ENCODE results near the gene MEF2A.

MEF2A gene

GRCh38 chr15:99704444-99704838 is 138.7 kb downstream of the MEF2A start:
- peak; percentile 91 for DNase-seq (ENCODE audit: low spot score)

DNA sequence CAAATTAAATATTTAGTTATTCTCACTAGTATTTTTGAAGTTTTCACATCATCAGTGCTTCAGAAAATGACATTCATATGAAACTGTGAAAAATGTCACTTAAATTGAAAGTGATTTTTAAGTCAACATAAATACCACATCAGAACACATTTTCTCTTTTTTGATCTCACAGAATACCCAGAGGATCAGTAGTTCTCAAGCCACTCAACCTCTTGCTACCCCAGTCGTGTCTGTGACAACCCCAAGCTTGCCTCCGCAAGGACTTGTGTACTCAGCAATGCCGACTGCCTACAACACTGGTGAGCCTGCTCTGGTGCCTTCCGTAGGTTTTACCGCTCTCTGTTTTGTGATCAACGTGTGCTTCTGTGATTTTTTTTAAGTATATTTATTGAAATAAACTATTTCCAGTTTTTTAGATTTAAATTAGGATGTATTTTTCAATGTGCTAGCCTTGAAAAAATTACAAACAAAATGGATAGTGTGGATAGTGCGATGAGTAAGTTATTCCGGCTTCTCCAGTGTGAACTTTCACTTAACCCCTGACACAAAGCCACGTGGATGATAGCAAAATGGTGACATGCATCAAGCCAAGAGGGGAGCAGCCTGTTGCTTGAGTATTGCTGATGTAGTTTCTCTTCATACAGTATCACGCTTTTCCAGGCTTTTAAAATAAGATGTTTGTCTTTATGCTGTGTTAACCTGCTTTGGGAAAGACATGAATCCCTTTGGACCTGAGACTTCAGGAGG is 140.9 kb downstream of the MEF2A start:
- DNase-seq (ENCODE audit: low spot score), result no peak

DNA sequence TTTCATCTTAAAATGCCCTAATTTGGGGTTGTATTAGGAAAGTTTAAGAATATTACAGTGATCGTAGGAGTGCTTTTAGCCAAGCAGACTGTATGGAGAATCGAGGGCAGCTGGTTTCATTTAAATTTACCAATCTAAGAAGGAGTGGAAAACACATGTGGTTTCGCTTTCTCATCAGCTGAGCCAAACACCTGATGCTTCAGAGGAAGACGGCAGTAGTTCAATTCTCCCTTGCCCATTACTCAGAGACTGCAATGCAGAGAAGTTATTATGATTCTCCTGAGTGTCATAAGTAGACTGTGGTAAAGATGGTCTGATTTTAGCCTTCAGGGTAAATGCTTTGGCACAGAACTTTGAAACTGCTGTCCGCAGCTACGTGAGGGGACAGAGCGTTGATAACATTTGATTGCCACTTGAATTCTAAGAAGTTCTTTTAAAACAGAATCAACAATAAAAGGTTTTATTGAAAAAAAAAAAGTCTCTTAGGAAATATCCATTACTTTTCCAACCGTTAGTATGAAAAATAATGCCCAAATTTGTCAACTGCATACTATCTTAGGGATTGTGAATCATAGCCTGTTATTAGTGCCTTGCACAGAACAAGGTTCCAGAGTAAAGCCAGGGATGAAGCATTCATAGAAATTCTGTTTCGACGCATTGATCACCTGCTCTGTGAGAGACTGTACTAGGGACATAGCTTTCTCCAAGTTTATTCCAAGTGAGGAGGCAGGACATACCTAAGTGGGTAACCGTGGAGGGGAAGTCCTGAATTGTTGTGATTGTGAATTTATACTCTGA is 141.9 kb downstream of the MEF2A start:
- no peak for DNase-seq (ENCODE audit: low spot score)

GRCh38 chr15:99708563-99708962 is 142.8 kb downstream of the MEF2A start:
- DNase-seq (ENCODE audit: low spot score), result no peak

DNA sequence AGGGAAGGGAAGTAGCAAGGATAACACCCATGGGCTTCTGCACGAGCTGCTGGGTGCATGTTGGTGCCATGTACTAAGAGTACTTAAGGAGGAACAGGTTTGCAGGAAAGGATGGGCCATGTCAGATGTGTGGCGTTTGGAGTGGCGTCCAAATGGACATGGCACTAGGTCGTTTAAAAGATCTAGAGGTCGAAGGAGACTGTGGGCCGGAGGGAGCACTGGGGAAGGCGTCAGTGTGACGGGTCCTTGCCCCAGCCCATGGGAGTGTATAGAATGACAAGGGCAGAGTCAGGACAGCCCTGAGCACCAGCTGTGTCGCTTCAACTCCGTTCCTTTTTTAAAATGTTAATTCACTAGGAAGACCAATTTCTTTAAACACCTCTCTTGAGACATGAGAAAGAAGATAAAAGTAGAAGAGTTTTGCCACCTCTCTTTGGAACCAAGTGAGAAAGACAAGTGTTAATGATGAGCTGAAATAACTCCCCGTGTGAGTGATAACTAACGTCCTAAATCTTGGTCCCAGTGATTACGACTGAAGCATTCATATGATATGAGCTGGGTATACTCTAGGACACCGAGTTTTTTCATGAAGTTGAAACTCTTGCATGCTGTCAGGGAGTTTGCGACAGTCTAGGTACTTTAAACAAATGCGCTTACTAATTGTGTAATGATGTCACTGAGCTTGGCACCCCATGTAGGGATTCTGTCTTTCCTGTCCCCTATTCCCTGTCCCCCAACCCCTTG is 143.6 kb downstream of the MEF2A start:
- DNase-seq (ENCODE audit: low spot score), result no peak

DNA sequence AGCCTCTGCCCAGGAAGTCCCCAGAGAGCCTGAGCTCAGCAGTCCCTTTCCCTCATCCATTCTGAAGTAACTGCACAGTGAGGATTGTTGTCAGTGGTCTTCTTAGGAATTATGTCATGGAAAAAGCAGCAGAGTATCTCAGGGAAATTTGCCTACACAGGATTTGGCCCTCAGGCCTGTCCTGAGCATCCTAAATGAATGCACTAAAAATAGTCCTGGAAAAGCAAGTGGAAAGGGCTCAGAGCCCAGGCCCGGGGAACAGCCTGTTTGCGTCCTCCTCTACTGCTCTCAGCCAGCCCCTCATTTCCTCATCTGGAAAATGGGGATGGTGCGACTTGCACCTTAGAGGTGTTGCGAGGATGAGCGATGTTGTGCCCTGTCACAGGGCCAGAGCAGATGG is 145.8 kb downstream of the MEF2A start:
- DNase-seq (ENCODE audit: low spot score), result no peak

DNA sequence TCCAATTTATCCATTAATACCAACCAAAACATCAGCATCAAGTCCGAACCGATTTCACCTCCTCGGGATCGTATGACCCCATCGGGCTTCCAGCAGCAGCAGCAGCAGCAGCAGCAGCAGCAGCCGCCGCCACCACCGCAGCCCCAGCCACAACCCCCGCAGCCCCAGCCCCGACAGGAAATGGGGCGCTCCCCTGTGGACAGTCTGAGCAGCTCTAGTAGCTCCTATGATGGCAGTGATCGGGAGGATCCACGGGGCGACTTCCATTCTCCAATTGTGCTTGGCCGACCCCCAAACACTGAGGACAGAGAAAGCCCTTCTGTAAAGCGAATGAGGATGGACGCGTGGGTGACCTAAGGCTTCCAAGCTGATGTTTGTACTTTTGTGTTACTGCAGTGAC is 146.6 kb downstream of the MEF2A start:
- no peak for DNase-seq (ENCODE audit: low spot score)

GRCh38 chr15:99716540-99717095 is 150.8 kb downstream of the MEF2A start:
- no peak for DNase-seq (ENCODE audit: low spot score)

DNA sequence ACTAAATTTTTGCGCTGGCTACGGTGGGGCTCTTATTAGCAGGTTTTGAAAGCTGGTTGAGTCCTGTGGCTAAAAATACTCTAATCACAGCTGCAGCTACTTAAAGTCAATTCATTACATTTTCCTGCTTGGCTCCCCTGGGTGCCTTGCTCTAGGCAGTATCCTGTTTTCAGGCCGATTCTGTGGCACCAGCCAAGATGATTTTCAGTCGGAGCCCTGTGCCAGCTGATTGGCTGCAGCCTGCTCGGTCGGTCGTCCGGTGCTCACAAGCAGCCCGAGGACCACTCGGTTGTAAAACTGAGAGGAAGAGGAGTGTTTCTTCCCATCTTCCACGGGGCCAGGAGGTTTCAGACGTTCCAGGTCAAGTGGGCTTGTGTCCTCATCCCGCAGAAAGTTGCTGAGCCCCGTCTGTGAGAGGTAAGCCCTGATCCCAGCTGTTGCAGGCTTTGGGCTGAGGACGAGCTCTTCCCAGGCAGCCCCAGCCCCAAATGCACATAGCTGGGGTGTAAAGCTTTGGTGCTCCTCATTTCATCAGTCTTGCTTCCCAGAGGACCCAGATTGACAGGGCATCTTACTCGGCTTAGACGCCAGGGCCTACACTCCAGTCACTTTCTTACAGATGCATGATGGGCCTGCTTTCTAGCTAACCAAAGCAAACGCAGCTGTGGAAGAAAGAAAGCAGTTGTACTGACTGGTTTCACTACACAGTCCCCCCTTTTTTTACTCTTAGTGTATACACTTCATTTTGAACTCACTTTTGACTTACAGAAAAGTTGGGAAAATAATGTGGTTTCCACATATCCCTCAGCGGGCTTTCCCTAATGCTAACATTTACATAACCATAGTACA is 151.6 kb downstream of the MEF2A start:
- DNase-seq (ENCODE audit: low spot score), result no peak

DNA sequence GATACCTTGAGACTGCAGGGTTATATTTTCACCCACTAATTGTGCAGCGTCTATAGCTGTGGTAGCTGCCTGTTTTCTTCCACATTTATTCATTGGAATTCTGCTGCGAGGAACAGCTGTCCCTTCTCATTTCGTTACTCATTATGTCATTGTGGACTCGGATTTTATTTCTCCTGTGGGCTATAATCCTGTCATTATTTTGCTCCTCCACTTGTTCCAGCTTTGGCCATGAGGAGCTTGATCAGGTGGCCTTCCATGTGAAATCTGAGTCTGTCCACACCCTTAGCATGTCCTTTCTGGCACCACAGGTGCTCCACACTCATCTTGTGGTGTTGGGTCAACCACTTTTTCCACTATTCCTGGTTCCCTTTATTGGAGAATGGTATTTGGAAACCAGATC is 152.6 kb downstream of the MEF2A start:
- DNase-seq (ENCODE audit: low spot score), result no peak

- no peak for DNase-seq (ENCODE audit: low spot score)
These were observed 153.3 kb downstream of the MEF2A start for GRCh38 chr15:99719096-99719541.

GRCh38 chr15:99720533-99720932 is 154.7 kb downstream of the MEF2A start:
- DNase-seq (ENCODE audit: low spot score), result no peak

DNA sequence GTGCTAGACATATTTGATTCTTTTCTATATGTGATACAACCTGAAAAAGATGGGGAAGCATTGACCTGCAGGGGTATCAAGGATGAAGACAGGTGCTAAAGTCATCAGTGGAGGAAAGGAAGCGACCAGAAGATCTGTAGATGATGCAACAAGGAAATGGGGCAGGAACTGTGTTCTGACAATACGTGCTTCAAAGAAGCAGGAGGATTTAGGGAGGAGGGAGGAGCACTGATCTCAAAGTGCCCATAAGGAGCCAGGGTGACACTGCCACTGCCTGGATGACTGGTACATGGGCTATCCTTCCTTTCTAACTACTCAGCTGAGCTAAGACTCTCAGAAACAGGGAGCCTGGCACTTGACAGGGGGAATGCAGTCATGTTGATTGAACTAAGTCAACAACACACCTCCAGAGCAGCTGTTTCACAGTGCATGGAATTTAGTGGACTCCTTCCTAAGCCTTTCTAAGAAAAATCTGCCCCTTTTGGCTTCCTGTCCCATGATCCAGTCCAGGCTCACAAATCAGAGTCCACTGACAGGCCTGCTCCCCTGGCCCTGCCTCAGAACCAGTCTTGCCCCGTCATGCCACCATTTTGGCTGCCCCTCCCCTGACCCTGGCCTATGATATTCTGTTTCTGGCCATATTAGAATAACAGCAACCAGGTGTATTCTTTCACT is 155.5 kb downstream of the MEF2A start:
- no peak for DNase-seq (ENCODE audit: low spot score)

- no peak for DNase-seq (ENCODE audit: low spot score)
These were observed 156.1 kb downstream of the MEF2A start for GRCh38 chr15:99721896-99722295.

DNA sequence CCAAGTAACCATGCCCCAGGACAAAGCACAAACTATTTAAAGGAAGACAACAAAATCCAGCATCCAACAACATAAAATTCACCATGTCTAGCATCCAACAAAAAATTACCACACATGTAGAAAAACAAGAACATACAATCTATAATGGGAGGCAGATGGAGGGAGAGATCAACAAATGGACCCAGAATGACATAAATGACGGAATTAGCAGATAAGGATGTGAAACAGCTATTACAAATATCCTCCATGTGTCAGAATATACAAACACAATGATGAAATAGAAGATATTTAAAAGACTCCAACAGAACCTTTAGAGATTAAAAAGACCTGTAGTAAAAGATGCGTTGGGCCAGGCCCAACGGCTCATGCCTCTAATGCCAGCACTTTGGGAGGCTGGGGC is 156.6 kb downstream of the MEF2A start:
- no peak for DNase-seq (ENCODE audit: low spot score)

GRCh38 chr15:99726333-99726732 is 160.5 kb downstream of the MEF2A start:
- DNase-seq (ENCODE audit: low spot score), result no peak

DNA sequence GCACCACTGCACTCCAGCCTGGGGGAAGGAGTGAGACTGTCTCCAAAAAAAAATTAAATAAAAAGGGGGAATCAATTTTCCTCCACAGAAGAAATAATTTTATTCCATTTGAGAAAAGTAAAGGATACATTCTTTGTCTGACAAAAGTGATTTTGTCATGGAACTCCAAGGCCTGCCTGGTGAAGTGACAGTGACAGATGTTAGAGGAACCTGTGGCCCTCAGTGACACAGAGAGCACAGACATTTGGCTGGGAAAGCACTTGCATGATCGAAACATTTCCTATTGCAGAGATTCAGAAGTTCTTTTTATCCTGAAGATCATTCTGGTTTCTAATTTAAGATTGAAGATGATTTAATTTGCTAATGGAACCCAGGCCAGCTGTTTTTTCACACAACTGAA is 161.5 kb downstream of the MEF2A start:
- DNase-seq (ENCODE audit: low spot score), result no peak

DNA sequence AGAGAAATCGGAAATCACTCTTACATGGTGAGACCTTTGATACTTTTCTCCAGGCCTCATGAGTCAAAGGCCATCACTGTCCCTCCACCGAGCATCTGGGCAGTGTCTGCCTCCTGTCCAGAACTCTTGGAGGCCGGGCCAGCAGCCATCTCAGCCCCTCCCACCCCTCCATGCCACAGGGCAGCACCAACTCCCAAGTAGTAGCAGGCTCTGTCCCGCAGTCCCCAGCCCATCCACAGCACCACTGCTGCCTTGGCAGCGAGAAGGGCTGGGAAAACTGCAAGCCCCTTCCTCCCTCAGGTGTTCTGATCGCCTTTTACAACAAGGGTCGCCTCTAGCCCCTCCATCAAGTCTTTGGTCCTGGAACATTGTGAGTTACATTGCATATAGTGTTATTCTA is 161.9 kb downstream of the MEF2A start:
- DNase-seq (ENCODE audit: low spot score), result no peak

DNA sequence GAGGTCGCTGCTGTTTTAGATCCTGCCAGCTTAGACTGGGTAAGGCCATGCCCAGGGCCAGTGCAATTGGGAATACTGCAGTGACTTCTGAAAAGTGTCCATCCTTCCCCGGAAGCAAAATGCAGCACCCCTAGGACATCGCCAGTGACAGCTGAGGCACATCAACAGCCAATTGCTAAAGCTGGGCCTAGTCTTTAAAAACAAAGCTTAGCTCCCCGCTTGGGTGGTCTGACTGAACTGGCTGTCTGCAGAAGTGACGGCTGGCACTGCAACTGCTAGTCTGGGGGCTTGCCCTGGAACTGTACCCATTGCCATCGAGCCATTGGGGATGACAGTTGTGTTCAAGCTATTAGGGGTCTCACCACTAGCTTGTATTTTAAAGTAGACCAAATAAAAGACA is 163.1 kb downstream of the MEF2A start:
- no peak for DNase-seq (ENCODE audit: low spot score)

DNA sequence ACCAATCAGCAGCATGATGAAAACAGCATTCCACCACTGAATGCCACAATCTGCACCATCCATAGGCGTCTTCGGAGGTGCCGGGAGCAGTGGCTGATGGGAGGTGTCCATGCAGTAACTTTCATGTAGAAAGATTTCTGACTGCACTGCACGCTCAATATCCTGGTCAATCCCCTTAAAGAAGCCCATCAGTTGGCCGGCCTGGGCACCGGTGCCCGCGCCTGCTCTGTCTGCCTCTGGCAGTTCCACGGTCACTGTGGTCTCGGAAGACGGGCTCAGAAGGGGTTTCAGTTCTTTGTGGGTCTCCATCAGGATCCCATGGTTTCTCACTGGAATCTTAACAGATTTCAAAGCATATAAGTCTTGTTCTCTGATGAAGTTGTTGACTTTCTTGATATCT is 163.5 kb downstream of the MEF2A start:
- DNase-seq (ENCODE audit: low spot score), result no peak

DNA sequence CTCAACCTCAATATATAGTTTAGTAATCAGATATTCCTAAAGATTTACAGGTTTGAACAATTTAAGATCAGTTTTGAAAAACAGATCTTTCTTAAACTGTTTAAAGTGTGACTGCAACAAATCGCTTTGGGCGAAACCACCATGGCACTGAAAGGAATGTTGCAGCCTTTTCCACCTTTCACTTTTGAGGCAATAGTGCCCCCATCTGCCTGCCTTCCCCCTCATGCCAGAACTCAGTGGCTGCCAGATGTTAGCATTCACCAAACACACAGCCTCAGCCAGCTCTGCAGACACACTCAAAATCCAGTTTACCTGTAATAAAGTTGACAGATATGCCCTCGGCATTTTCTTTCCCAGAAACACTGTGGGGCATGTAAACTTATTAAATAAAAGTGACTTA is 164.1 kb downstream of the MEF2A start:
- DNase-seq (ENCODE audit: low spot score), result no peak
